CD4-positive, alpha-beta T cell (primary cell): Measurements from ENCODE around the gene SOX13. TPM values are rescaled to one million over a fixed set of nuclear protein-coding genes. Genes with fewer than 3 reads are reported as not detected.

ENCODE experiments used
- ATAC-seq: fragments of 200-7000 bp; cut with Tn5 transposase; one replicate; pipeline ENCODE4 v1.10.0; 2022; ENCODE audit warnings: mild to moderate bottlenecking; ENCODE audit not compliant: poor library complexity
- CTCF ChIA-PET: fragments of 350-600 bp; sonication (Branson Sonifier 250); formaldehyde crosslinking; loops from one replicate; lab custom pipeline; 2021; ENCODE audit warnings: antibody characterized with exemption, inconsistent platforms; lab: Charles Lee
- POLR2A ChIA-PET: fragments of 350-600 bp; sonication (Branson Sonifier 250); formaldehyde crosslinking; loops from one replicate; lab custom pipeline; 2021; ENCODE audit warnings: antibody characterized with exemption, inconsistent platforms; lab: Charles Lee
- DNase-seq, 14 experiments: peaks; one replicate each; pipeline ENCODE4 v3.0.0-alpha.2; 2013 to 2020; ENCODE audit warnings: mixed read lengths in 2 of 14
- H3K27ac ChIP-seq, 2 donors: one replicate each; pipeline versions ENCODE4 v1.5.1 to v1.7.0; 2013; ENCODE audit warnings: low read length in 2 of 2, low read depth in 1 of 2, mild to moderate bottlenecking in 1 of 2
- H3K27me3 ChIP-seq, 2 experiments: 1 replicate in 1 of 2; 2 replicates in 1 of 2; pipeline versions ENCODE4 v1.6.1 to v1.7.0; 2013; ENCODE audit warnings: low read length in 2 of 2, control low read depth in 1 of 2, mild to moderate bottlenecking in 1 of 2, moderate library complexity in 1 of 2; ENCODE audit not compliant: insufficient read depth in 2 of 2, control insufficient read depth in 1 of 2
- H3K36me3 ChIP-seq: one replicate; pipeline ENCODE4 v1.6.1; 2013; ENCODE audit warnings: low read length, control low read depth; ENCODE audit not compliant: insufficient read depth
- H3K4me1 ChIP-seq: one replicate; pipeline ENCODE4 v1.6.1; 2013; ENCODE audit warnings: low read length, control low read depth; ENCODE audit not compliant: insufficient read depth
- H3K4me3 ChIP-seq: one replicate; pipeline ENCODE4 v1.5.1; 2013; ENCODE audit warnings: mild to moderate bottlenecking, low read length, moderate library complexity
- H3K9me3 ChIP-seq, 2 experiments: 1 replicate in 1 of 2; 2 replicates in 1 of 2; pipeline versions ENCODE4 v1.6.1 to v1.7.0; 2013; ENCODE audit warnings: low read length in 2 of 2, mild to moderate bottlenecking in 2 of 2, control low read depth in 1 of 2, moderate library complexity in 1 of 2; ENCODE audit not compliant: control insufficient read depth in 1 of 2, insufficient read depth in 1 of 2
- H3K27ac Mint-ChIP-seq: one replicate; pipeline ENCODE4 v1.8.0; 2020; ENCODE audit warnings: mixed read lengths
- H3K27me3 Mint-ChIP-seq: one replicate; pipeline ENCODE4 v1.8.0; 2021; ENCODE audit warnings: mixed read lengths
- H3K36me3 Mint-ChIP-seq: one replicate; pipeline ENCODE4 v1.8.0; 2021; ENCODE audit warnings: low read depth, mixed read lengths
- H3K4me1 Mint-ChIP-seq: one replicate; pipeline ENCODE4 v1.8.0; 2021; ENCODE audit warnings: low read depth, mixed read lengths
- H3K4me3 Mint-ChIP-seq: one replicate; pipeline ENCODE4 v1.8.0; 2020; ENCODE audit warnings: mild to moderate bottlenecking, mixed read lengths
- H3K9me3 Mint-ChIP-seq: one replicate; pipeline ENCODE4 v1.8.0; 2020; ENCODE audit warnings: mixed read lengths
- CTCF ChIP-seq: fragments of 200-600 bp; IDR thresholded peaks from one replicate; pipeline ENCODE4 v1.8.0; 2022; ENCODE audit warnings: antibody characterized with exemption, mild to moderate bottlenecking
- intact Hi-C, 2 experiments: fragments of 100-400 bp; cut with DNase I in 1 of 2; cut with micrococcal nuclease in 1 of 2; formaldehyde crosslinking; loops; one replicate each; pipeline versions ENCODE4 v1.15.1 to v1.9.0; 2023 to 2025; cut with DNase I, micrococcal nuclease
- total RNA-seq, 174 experiments: library from RNA in 2 of 174; stranded (reverse) in 2 of 174; gene quantifications; one replicate each; pipeline ENCODE4 v1.2.3 and lab custom pipeline; 2021 to 2026

Gene SOX13
- total RNA-seq, 2 experiments from 2014 or later = 1.8 to 1.9 TPM

DNA sequence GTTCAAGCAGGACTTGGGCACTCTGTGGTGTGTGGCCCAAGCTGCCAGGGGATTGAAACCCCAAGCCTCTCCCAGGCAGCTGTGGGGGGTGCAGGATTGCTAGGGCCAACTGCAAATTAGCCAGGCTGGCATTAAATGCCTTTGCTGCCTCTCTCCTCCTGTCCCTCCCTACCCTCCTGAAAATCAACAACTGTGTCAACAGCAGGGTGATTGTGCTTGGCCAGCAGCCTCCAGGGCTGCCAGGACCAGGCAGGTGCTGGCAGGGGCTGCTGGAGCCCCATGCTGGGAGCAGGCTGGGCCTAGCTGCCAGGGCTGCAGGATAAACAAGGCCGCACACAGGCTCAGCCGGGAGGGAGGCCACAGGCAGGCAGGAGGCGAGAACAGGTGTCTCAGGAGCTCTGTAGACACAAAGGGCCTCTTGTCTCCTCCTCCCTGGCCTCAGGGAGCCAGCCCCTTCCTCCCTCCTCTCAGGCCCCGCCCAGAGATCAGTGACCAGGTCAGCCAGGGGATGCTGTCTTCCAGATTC, 11.4 kb downstream of the SOX13 start:
- ChIA-PET POLR2A (no interaction called here), CTCF (no interaction called here)
- H3K27me3 Mint-ChIP-seq = no peaks in the 10 kb centered on the region
- H3K36me3 Mint-ChIP-seq = no peaks in the 10 kb centered on the region
- no peak overlapping the region for H3K27ac ChIP-seq
- H3K4me1 Mint-ChIP-seq = no peaks in the 10 kb centered on the region
- no peak for DNase-seq
- intact Hi-C loops = no loop called here
- peaks cover 12% of the 10 kb centered on the region for H3K4me1 ChIP-seq
- H3K4me3 Mint-ChIP-seq = no peak overlapping the region
- ATAC-seq = no peak
- H3K4me3 ChIP-seq = no peak overlapping the region
- H3K36me3 ChIP-seq = no peaks in the 10 kb centered on the region
- TF ChIP-seq CTCF = no peak
- no peaks in the 10 kb centered on the region for H3K9me3 Mint-ChIP-seq
- no peaks in the 10 kb centered on the region for H3K9me3 ChIP-seq
- no peak overlapping the region for H3K27ac Mint-ChIP-seq
- no peaks in the 10 kb centered on the region for H3K27me3 ChIP-seq

DNA sequence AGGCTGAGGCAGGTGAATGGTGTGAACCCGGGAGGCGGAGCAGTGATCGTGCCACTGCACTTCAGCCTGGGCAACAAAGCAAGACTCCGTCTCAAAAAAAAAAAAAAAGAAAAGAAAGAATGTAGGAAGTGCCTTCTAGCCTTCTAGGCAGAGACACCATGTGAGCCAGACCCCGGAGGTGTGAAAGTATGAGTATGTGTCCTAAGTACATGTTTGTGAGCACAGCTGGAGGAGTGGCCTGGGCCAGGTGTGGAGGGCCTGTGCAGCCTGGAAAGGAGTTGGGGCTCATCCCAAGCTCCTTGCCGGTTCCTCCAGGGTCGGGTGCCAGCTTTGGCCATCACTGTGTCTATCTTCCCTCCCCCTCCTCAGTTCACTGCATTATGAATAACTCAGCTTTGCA, 13.0 kb downstream of the SOX13 start:
- DNase-seq = no peak
- Mint-ChIP-seq H3K27me3 (no peaks in the 10 kb centered on the region), H3K4me3 (no peak overlapping the region), H3K36me3 (no peaks in the 10 kb centered on the region), H3K9me3 (no peaks in the 10 kb centered on the region), H3K4me1 (no peaks in the 10 kb centered on the region), H3K27ac (no peak overlapping the region)
- Histone ChIP-seq H3K4me3 (no peak overlapping the region), H3K27me3 (no peaks in the 10 kb centered on the region), H3K27ac (no peak overlapping the region), H3K4me1 (peaks cover 8% of the 10 kb centered on the region), H3K9me3 (no peaks in the 10 kb centered on the region), H3K36me3 (no peaks in the 10 kb centered on the region)
- ATAC-seq = no peak
- TF ChIP-seq CTCF = no peak
- intact Hi-C loops = no loop called here
- CTCF ChIA-PET = no interaction called here
- POLR2A ChIA-PET = no interaction called here

GRCh38 chr1:204087181-204087892, 14.4 kb downstream of the SOX13 start:
- no peak overlapping the region for H3K4me3 ChIP-seq
- ChIA-PET CTCF (no interaction called here), POLR2A (no interaction called here)
- no peaks in the 10 kb centered on the region for H3K9me3 Mint-ChIP-seq
- no peak overlapping the region for H3K4me3 Mint-ChIP-seq
- no peaks in the 10 kb centered on the region for H3K27me3 ChIP-seq
- no peaks in the 10 kb centered on the region for H3K4me1 Mint-ChIP-seq
- no peaks in the 10 kb centered on the region for H3K36me3 ChIP-seq
- H3K36me3 Mint-ChIP-seq = no peaks in the 10 kb centered on the region
- intact Hi-C loops = no loop called here
- no peak overlapping the region for H3K27ac Mint-ChIP-seq
- ATAC-seq = no peak
- peak in 2 of 14 experiments; percentile 7 to 31 for DNase-seq
- H3K9me3 ChIP-seq = no peaks in the 10 kb centered on the region
- no peak overlapping the region for H3K27ac ChIP-seq
- no peaks in the 10 kb centered on the region for H3K27me3 Mint-ChIP-seq
- TF ChIP-seq CTCF = no peak
- H3K4me1 ChIP-seq = peaks cover 8% of the 10 kb centered on the region
